Type B pancreatic cell (in vitro differentiated cells): ENCODE results near the gene KLF6. TPM values are rescaled to one million over a fixed set of nuclear protein-coding genes. Genes with fewer than 3 reads are reported as not detected.
"Not testable (repeated sequence)": the region's sequence is repeated elsewhere in the genome, so short reads cannot be mapped to it uniquely, and the experiment has no call there.

Experiments used
- DNase-seq: peaks from one replicate; pipeline ENCODE4 v3.0.0; 2021; ENCODE audit warnings: mixed read lengths; ENCODE audit not compliant: unreplicated experiment; ENCODE audit errors: extremely low spot score
- H3K27ac Mint-ChIP-seq: 2 replicates; pipeline ENCODE4 v1.8.0; 2021; ENCODE audit warnings: mild to moderate bottlenecking, mixed read lengths
- H3K27me3 Mint-ChIP-seq: 2 replicates; pipeline ENCODE4 v1.8.0; 2021; ENCODE audit warnings: mixed read lengths
- H3K36me3 Mint-ChIP-seq: 2 replicates; pipeline ENCODE4 v1.8.0; 2021; ENCODE audit warnings: mixed read lengths
- H3K4me1 Mint-ChIP-seq: one replicate; pipeline ENCODE4 v1.8.0; 2021; ENCODE audit warnings: mixed read lengths; ENCODE audit not compliant: unreplicated experiment
- H3K4me3 Mint-ChIP-seq: 2 replicates; pipeline ENCODE4 v1.8.0; 2021; ENCODE audit warnings: mild to moderate bottlenecking, mixed read lengths
- H3K9me3 Mint-ChIP-seq: 2 replicates; pipeline ENCODE4 v1.8.0; 2021; ENCODE audit warnings: mixed read lengths
- total RNA-seq: library from RNA; stranded (reverse); gene quantifications from 2 replicates; pipeline ENCODE4 v1.2.1, GENCODE V29; 2021; ENCODE audit warnings: low replicate concordance
- TF ChIP-seq, protein P1 (sequence below): fragments of 200-600 bp; sonication (generic); conservative IDR thresholded peaks from 2 replicates; pipeline ENCODE4 v1.5.0; 2021; ENCODE audit warnings: antibody characterized with exemption, mild to moderate bottlenecking

KLF6 gene
- total RNA-seq, 1 donor from 2014 or later, result 117 TPM

DNA sequence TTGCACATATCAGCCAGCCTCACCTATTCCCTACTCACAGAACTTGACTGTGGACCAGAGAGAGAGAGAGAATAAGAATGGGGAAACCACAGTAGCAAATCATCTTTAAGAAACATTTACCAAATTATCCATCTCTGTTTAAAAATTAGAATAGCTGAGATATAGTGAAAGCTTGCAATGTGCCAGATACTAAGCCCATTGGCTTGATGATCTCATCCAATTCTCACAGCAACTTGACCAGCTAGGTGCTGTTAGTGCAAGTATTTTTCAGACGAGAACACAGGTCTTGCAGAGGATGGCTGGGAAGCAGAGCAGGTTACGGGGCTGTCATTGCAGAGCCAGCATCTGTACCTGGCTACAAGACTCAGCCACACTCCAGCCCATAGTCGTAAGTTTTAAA lies 50.9 kb downstream of the KLF6 start:
- Mint-ChIP-seq H3K27ac (no peak overlapping the region), H3K9me3 (peaks cover 10% of the 10 kb centered on the region), H3K36me3 (peaks cover 6% of the 10 kb centered on the region), H3K4me3 (no peak overlapping the region), H3K4me1 (no peaks in the 10 kb centered on the region), H3K27me3 (no peaks in the 10 kb centered on the region)
- TF ChIP-seq, protein P1, sequence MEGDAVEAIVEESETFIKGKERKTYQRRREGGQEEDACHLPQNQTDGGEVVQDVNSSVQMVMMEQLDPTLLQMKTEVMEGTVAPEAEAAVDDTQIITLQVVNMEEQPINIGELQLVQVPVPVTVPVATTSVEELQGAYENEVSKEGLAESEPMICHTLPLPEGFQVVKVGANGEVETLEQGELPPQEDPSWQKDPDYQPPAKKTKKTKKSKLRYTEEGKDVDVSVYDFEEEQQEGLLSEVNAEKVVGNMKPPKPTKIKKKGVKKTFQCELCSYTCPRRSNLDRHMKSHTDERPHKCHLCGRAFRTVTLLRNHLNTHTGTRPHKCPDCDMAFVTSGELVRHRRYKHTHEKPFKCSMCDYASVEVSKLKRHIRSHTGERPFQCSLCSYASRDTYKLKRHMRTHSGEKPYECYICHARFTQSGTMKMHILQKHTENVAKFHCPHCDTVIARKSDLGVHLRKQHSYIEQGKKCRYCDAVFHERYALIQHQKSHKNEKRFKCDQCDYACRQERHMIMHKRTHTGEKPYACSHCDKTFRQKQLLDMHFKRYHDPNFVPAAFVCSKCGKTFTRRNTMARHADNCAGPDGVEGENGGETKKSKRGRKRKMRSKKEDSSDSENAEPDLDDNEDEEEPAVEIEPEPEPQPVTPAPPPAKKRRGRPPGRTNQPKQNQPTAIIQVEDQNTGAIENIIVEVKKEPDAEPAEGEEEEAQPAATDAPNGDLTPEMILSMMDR, result no peak
- DNase-seq, result no peak

DNA sequence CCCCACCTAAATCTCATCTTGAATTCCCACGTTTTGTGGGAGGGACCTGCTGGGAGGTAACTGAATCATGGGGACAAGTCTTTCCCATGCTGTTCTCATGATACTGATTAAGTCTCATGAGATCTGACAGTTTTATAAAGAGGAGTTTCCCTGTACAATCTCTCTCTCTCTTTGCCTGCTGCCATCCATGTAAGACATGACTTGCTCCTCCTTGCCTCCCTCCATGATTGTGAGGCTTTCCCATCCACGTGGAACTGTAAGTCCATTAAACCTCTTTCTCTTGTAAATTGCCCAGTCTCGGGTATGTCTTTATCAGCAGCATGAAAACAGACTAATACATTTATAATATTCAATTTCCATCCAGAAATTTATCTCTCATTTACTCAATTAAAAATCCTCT lies 52.8 kb downstream of the KLF6 start:
- H3K9me3 Mint-ChIP-seq, H3K4me1 Mint-ChIP-seq, H3K27me3 Mint-ChIP-seq, H3K36me3 Mint-ChIP-seq, H3K4me3 Mint-ChIP-seq, DNase-seq, H3K27ac Mint-ChIP-seq: not testable (repeated sequence)

DNA sequence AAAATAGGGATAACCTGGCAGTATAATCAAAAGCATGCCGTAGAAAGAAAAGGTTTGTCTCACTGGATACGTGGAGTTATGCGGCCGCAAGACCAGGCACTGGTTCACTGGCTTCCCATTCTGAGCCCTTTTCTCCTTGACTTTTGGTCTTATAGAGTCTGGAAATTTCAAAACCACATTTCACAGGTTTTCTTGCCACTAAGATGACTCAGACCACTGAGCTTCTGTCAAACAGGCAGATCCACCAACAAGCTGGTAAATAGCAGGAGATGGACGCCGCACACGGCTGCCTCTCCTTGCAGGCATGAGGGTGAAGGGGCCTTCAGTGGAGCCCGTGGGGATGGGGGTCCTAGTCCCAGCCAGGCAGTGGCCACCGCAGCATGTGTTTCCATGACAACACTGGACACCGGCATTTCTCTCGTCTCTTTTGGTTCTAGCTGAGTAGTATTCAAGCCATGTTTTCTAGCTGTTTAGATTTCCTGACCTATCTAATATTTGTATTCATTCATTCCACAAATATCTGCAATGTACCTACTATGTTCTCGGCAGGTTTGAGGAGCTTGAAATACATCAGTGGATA lies 55.5 kb downstream of the KLF6 start:
- Mint-ChIP-seq H3K4me1 (no peaks in the 10 kb centered on the region), H3K27me3 (no peaks in the 10 kb centered on the region), H3K9me3 (peaks cover 10% of the 10 kb centered on the region), H3K27ac (no peak overlapping the region), H3K4me3 (no peak overlapping the region), H3K36me3 (peaks cover 6% of the 10 kb centered on the region)
- TF ChIP-seq, protein P1, result no peak
- DNase-seq, result no peak

DNA sequence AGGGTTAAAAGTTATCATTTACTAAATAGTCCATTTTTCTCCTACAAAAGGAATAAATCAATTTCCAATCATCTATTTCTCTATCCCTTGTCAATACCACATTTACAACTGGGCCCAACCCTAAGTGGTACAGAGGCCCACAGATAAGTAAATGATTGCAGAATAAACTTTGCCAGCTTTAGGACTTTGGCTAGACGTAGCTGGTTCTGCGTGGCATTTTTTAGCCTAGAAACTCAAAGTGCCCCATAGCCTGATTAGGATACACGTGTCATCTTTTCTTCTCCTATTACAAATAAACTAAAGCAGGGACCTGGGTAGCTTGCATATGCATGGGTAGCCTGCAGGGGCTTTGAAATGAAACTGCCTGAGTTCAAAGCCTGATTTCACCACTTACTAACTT lies 56.4 kb downstream of the KLF6 start:
- H3K27ac Mint-ChIP-seq, result no peak overlapping the region
- H3K27me3 Mint-ChIP-seq, result no peaks in the 10 kb centered on the region
- peaks cover 10% of the 10 kb centered on the region for H3K9me3 Mint-ChIP-seq
- TF ChIP-seq, protein P1, result peak; percentile 16
- H3K4me3 Mint-ChIP-seq, result no peak overlapping the region
- no peak for DNase-seq
- H3K36me3 Mint-ChIP-seq, result peaks cover 6% of the 10 kb centered on the region
- H3K4me1 Mint-ChIP-seq, result no peaks in the 10 kb centered on the region

DNA sequence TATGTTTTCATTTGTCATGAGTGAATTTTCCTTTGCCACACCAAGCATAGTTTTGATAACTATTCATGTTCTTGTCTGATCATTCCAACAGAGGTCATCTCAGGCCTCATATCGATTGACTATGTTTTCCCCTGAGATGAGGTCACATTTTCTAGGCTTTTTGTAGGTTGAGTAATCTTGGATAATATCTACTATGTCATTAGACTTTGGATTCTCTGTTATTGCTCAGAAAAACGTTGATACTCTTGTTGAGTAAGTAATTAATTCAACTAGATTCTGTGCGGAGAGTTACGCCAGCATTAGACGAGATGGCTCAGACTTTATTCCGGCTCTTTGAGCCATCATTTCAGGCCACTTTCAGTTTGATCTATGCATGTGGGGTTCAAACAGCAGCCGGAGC lies 57.7 kb downstream of the KLF6 start:
- TF ChIP-seq, protein P1, result no peak
- Mint-ChIP-seq H3K27me3 (no peaks in the 10 kb centered on the region), H3K36me3 (peaks cover 3% of the 10 kb centered on the region), H3K4me3 (no peak overlapping the region), H3K9me3 (peaks cover 10% of the 10 kb centered on the region), H3K27ac (no peak overlapping the region), H3K4me1 (no peaks in the 10 kb centered on the region)
- no peak for DNase-seq
